Frontal cortex (tissue), 4 donors: ENCODE measurements around the gene SLC24A5. TPM values are rescaled to one million over a fixed set of nuclear protein-coding genes. Genes with fewer than 3 reads are reported as not detected.

Source experiments
- DNase-seq, 2 donors: peaks; one replicate each; pipeline ENCODE4 v3.0.0; 2012; ENCODE audit warnings: low spot score in 2 of 2
- FAIRE-seq: peaks from 2 replicates; lab custom pipeline; 2012; peaks lifted over from hg19 to GRCh38; lab: Jason Lieb, UNC
- total RNA-seq: library from RNA; depleted of rRNA; stranded (reverse); fragments of >200 nt; gene quantifications from one replicate; pipeline ENCODE4 v1.2.3, GENCODE V29; 2014
- donor health status: control.
- donor health status: control.
- donor health status: control.

SLC24A5 gene
- total RNA-seq, 1 donor from 2014 or later: 0.41 TPM

DNA sequence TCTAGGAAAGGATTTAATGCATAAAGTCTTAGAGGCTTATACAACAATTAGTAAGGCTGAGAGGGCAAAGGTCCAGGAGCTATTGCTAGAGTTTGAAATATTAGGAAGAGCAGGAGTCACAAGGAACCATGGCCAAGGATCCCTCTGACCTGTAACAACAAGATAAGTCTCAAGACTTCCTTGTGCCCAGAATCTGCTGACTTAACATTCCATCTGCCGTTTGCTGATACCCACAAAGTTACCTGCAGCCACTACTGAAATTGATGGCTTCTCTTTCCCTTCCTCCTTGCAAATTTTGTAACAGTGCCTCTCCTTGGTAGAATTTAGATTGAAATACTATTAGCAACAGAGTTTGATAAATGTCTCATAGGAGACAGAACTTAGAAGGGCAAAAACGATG, 62.0 kb downstream of the SLC24A5 start:
- no peak for FAIRE-seq

DNA sequence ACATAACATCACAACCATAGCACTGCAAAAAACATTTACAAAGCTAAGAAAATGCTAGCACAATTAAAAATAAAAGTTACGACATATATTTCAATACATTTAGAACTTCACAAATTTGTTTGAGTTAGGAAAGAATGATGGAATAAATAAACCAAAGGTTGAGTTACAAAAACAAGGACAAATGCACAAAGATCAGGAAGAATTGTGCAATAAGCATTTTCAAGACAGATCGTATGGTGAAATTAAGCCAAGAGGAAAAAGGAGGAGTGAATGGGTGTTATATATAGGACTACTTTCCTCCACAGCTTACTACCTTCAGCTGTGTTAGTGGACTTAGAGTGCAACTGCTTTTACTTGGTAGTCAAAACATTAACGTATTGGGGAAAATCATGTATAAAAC, 64.7 kb downstream of the SLC24A5 start:
- no peak for DNase-seq
- no peak for FAIRE-seq

More for the DNA sequence above, 62.0 kb downstream of the SLC24A5 start:
- DNase-seq: no peak

DNA sequence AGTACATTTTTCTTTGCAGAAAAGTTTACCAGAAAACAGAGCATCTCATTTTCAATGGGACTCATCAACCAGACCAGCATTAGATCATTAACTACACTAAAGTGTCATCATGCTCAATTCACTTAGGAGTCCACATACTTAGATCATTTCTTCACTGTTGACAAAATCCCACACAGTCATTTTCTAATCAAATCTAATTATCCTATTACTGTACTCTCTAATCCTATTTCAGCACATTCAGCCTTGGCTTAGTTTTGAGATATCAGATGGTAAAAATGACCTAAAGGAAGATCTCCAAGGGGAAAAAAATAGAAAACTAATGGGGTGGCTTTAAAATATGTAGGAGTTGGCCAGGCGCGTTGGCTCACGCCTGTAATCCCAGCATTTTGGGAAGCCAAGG, 65.5 kb downstream of the SLC24A5 start:
- FAIRE-seq (no peak), DNase-seq (no peak)

DNA sequence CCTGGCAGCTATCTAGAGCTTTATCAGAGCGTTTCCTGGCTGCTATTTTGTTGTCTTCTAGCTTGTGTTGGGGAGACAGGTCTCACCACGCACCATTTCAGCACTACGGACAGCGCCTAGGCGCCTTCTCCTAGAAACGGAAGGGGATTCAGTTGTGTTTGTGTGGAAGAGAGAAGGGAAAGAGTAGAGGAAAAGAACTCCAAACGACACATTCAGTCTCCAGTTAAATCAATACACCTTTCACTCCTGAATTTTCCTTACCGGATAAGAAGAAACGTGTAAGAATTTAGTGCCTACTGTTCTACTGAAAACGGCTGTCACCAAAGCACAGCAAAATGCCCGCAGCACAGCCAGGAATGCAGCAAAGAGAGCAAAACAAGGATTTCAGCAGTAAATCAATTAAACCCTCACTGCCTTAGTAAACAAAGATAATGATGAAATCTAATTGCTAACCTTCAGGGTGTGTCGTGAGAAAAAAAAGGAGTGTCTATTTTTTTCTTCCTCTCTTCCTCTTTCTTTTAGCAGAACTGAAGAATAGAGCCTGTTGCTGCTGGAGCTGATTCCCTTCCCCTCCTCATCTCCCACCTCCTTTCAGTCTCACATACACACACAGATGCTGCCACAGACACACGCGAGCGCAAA, 70.3 kb downstream of the SLC24A5 start:
- FAIRE-seq: no peak

DNA sequence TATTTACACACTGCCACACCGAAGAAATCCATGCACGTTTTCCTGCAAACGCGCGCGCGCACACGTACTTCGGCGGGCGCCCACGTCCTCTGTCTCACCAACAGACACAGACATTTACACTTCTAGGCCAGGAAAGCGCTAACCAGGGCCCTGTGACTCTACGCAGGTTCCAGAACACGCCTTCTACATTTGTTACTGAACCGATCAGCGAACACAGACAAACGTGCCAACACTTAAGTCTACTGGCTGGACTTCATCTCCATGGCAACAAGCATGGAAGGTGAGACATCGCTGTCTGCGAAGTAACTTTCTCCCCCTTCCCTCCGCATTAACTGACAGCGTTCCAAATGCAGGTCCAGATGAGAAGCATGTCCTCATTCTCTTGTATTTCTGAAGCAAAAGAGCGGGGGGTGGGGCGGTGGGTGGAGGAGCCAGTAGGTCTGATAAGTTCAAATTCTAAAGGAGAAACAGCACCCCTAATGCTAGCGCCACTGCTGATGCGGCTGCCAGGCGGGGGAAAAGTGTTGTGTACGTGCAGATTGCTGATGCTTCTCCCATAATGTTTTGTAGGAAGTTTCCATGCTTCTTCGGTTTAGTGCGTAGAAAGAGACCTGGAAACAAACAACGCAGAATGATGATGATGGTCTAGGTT, 70.9 kb downstream of the SLC24A5 start, which contains the start of gene CTXN2:
Gene CTXN2, plus strand, starts transcription at position 92 of the 652 bp plus-strand sequence. CDS start 9,636 bp downstream, outside the sequence.
- FAIRE-seq (no peak), DNase-seq (no peak)

More for the DNA sequence above, 70.3 kb downstream of the SLC24A5 start:
- peak in 1 of 2 donors; percentile 22 for DNase-seq

Other genes with a start within 250 kb of the SLC24A5 start
- gene MYEF2, start 57.3 kb downstream of the SLC24A5 start, total RNA-seq: 117 TPM
- gene CTXN2, start 70.7 kb downstream of the SLC24A5 start, total RNA-seq: 0.82 TPM
- gene SLC12A1, start 85.3 kb downstream of the SLC24A5 start, total RNA-seq: 1.6 TPM
- 62.8 TPM for gene DUT, start 210.4 kb downstream of the SLC24A5 start, total RNA-seq